Measurements from ENCODE around the gene GPR135. TPM values are rescaled to one million over a fixed set of nuclear protein-coding genes. Genes with fewer than 3 reads are reported as not detected.

Gene GPR135
- total and polyA plus RNA-seq, 2 donors from 2014 or later = 0.77 to 3.0 TPM

- H3K27ac ChIP-seq (ENCODE audit: low read depth in 2 of 2, low read length in 2 of 2) = no peak overlapping the region
- no peak overlapping the region for H3K9ac ChIP-seq (ENCODE audit: low read length in 3 of 3)
- TF ChIP-seq CTCF (IDR thresholded peaks at IDR 0.05; ENCODE audit: borderline replicate concordance, extremely low read depth, insufficient read depth) = no peak
- DNase-seq (no peak), FAIRE-seq (no peak)
- H3K4me3 ChIP-seq (ENCODE audit: low read length in 3 of 3) = no peak overlapping the region
- H3K36me3 ChIP-seq (ENCODE audit: control insufficient read depth in 2 of 3, insufficient read depth in 3 of 3, low read length in 3 of 3) = peaks cover 0 to 9% (median 2%) of the 10 kb centered on the region in 3 donors
- intact Hi-C loops (cut with DNase I) = no loop called here
- H3K4me1 ChIP-seq (ENCODE audit: control insufficient read depth in 2 of 3, insufficient read depth in 2 of 3, low read depth in 1 of 3, low read length in 3 of 3) = peaks cover 0 to 7% (median 0%) of the 10 kb centered on the region in 3 donors
- H3K9me3 ChIP-seq (ENCODE audit: control insufficient read depth in 2 of 3, insufficient read depth in 1 of 3, low read length in 3 of 3) = no peaks in the 10 kb centered on the region
- no peaks in the 10 kb centered on the region for H3K27me3 ChIP-seq (ENCODE audit: control insufficient read depth, insufficient read depth, low read length)
Observed at GRCh38 chr14:59460378-59460777, 4.8 kb downstream of the GPR135 start.

- no peak for TF ChIP-seq CTCF (IDR thresholded peaks at IDR 0.05; ENCODE audit: borderline replicate concordance, extremely low read depth, insufficient read depth)
- intact Hi-C loops (cut with DNase I) = no loop called here
- H3K4me1 ChIP-seq (ENCODE audit: control insufficient read depth in 2 of 3, insufficient read depth in 2 of 3, low read depth in 1 of 3, low read length in 3 of 3) = no peaks in the 10 kb centered on the region
- DNase-seq = no peak
- no peak for FAIRE-seq
- H3K36me3 ChIP-seq (ENCODE audit: control insufficient read depth in 2 of 3, insufficient read depth in 3 of 3, low read length in 3 of 3) = peaks cover 0 to 13% (median 2%) of the 10 kb centered on the region in 3 donors
- no peak overlapping the region for H3K9ac ChIP-seq (ENCODE audit: low read length in 3 of 3)
- H3K27ac ChIP-seq (ENCODE audit: low read depth in 2 of 2, low read length in 2 of 2) = no peak overlapping the region
- no peak overlapping the region for H3K4me3 ChIP-seq (ENCODE audit: low read length in 3 of 3)
- H3K27me3 ChIP-seq (ENCODE audit: control insufficient read depth, insufficient read depth, low read length) = no peaks in the 10 kb centered on the region
- no peaks in the 10 kb centered on the region for H3K9me3 ChIP-seq (ENCODE audit: control insufficient read depth in 2 of 3, insufficient read depth in 1 of 3, low read length in 3 of 3)
Observed at GRCh38 chr14:59458486-59458885, 6.7 kb downstream of the GPR135 start.

- intact Hi-C loops (cut with DNase I) = no loop called here
- Histone ChIP-seq H3K4me3 (ENCODE audit: low read length in 3 of 3) (no peak overlapping the region), H3K4me1 (ENCODE audit: control insufficient read depth in 2 of 3, insufficient read depth in 2 of 3, low read depth in 1 of 3, low read length in 3 of 3) (no peaks in the 10 kb centered on the region), H3K27me3 (ENCODE audit: control insufficient read depth, insufficient read depth, low read length) (no peaks in the 10 kb centered on the region), H3K27ac (ENCODE audit: low read depth in 2 of 2, low read length in 2 of 2) (no peak overlapping the region), H3K36me3 (ENCODE audit: control insufficient read depth in 2 of 3, insufficient read depth in 3 of 3, low read length in 3 of 3) (peaks cover 0 to 13% (median 3%) of the 10 kb centered on the region in 3 donors), H3K9me3 (ENCODE audit: control insufficient read depth in 2 of 3, insufficient read depth in 1 of 3, low read length in 3 of 3) (no peaks in the 10 kb centered on the region), H3K9ac (ENCODE audit: low read length in 3 of 3) (no peak overlapping the region)
- TF ChIP-seq CTCF (IDR thresholded peaks at IDR 0.05; ENCODE audit: borderline replicate concordance, extremely low read depth, insufficient read depth) = no peak
- FAIRE-seq (no peak), DNase-seq (no peak)
Observed at GRCh38 chr14:59455411-59455810, 9.8 kb downstream of the GPR135 start.

- no peak for TF ChIP-seq CTCF (IDR thresholded peaks at IDR 0.05; ENCODE audit: borderline replicate concordance, extremely low read depth, insufficient read depth)
- Histone ChIP-seq H3K27me3 (ENCODE audit: control insufficient read depth, insufficient read depth, low read length) (no peaks in the 10 kb centered on the region), H3K9ac (ENCODE audit: low read length in 3 of 3) (no peak overlapping the region), H3K4me3 (ENCODE audit: low read length in 3 of 3) (no peak overlapping the region), H3K4me1 (ENCODE audit: control insufficient read depth in 2 of 3, insufficient read depth in 2 of 3, low read depth in 1 of 3, low read length in 3 of 3) (no peaks in the 10 kb centered on the region), H3K36me3 (ENCODE audit: control insufficient read depth in 2 of 3, insufficient read depth in 3 of 3, low read length in 3 of 3) (peaks cover 0 to 13% (median 3%) of the 10 kb centered on the region in 3 donors), H3K9me3 (ENCODE audit: control insufficient read depth in 2 of 3, insufficient read depth in 1 of 3, low read length in 3 of 3) (no peaks in the 10 kb centered on the region), H3K27ac (ENCODE audit: low read depth in 2 of 2, low read length in 2 of 2) (no peak overlapping the region)
- intact Hi-C loops (cut with DNase I) = no loop called here
- DNase-seq (no peak), FAIRE-seq (no peak)
Observed at GRCh38 chr14:59454139-59454538, 11.0 kb downstream of the GPR135 start.

Measured in kidney (tissue), 14 donors.